Measurements from ENCODE around the gene IGFLR1. TPM values are rescaled to one million over a fixed set of nuclear protein-coding genes. Genes with fewer than 3 reads are reported as not detected.
A peak's percentile ranks its signal among the peaks of the same experiment; 100 is the strongest.

IGFLR1 gene
- polyA plus RNA-seq, 2 of the 4 experiments (the other 2 are of a cell fraction) = 6.4 to 14.4 TPM

DNA sequence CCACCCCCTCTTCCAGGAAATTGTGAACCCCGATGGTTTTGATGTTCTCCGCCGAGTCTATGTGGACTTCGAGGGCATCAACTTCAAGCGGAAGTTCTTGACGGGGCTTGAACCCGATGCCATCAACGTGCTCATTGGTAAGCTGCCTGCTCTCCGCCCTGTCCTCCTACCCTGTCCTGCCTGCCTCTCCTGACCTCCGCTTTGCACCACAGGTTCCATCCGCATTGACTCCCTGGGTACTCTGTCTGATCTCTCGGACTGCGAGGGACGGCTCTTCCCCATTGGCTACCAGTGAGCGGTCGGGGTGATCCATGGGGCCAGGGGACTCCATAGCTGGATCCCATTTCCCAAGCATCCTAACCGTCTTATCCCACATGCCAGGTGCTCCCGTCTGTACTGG is 11.9 kb downstream of the IGFLR1 start:
- FAIRE-seq = no peak
- CTCF ChIA-PET = interaction anchor here (0.7 to 1.6 kb wide), 7 partner anchors 9 to 182 kb away, joined by 3 to 7 read pairs (median 4); partner anchors contain the start of genes IGFLR1, PSENEN and U2AF1L4
- no peaks in the 10 kb centered on the region for H3K9me3 ChIP-seq
- H3K4me2 ChIP-seq = no peak overlapping the region
- TF ChIP-seq CBX2 (IDR thresholded peaks at IDR 0.05; ENCODE audit: borderline replicate concordance, low read depth) (no peak), POLR2AphosphoS2 (conservative IDR thresholded peaks at IDR 0.05; ENCODE audit: low read length) (no peak), ZSCAN20 (CRISPR knock-in tag; IDR thresholded peaks at IDR 0.05) (no peak), EP300 (IDR thresholded peaks at IDR 0.05) (no peak)
- H3K27ac ChIP-seq = no peak overlapping the region
- POLR2A ChIA-PET = interaction anchor here (1.7 to 2.1 kb wide), 2 partner anchors 10 to 15 kb away, joined by 4 to 10 read pairs; partner anchors contain the start of genes PSENEN and U2AF1L4
- H3K4me1 ChIP-seq = no peaks in the 10 kb centered on the region
- no peak for DNase-seq (ENCODE audit: low read depth in 1 of 2, low spot score in 1 of 2)
- no peak for ATAC-seq
- WGBS (ENCODE audit: missing lambda C conversion rate) = 93% methylated on average over 18 of the region's 18 CpGs
- no peak overlapping the region for H3K4me3 ChIP-seq

DNA sequence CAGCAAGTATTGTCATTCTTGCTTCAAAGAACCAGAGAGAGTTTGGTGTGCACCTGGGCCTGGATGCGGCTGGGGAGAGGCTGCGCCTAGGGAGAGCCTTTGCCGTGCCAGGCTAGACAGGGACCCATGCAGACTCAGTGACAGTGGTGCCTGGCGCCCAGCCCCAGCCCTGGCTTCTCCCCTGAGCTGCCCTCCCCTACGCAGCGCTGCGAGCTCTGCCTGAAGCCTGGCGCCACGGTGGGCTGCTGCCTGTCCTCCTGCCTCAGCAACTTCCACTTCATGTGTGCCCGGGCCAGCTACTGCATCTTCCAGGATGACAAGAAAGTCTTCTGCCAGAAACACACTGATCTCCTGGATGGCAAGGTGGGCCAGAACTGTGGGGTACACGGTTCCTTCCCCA is 12.5 kb downstream of the IGFLR1 start:
- ChIA-PET CTCF (interaction anchor here (0.9 to 1.6 kb wide), 5 partner anchors 8 to 182 kb away, joined by 3 to 7 read pairs (median 4); partner anchors contain the start of gene IGFLR1), POLR2A (interaction anchor here (1.7 kb wide), 1 partner anchor 15 kb away, joined by 4 read pairs; the partner anchor contains the start of genes PSENEN and U2AF1L4)
- ATAC-seq (no peak), FAIRE-seq (no peak), DNase-seq (ENCODE audit: low read depth in 1 of 2, low spot score in 1 of 2) (no peak)
- Histone ChIP-seq H3K27ac (no peak overlapping the region), H3K4me2 (no peak overlapping the region), H3K4me3 (no peak overlapping the region), H3K4me1 (no peaks in the 10 kb centered on the region), H3K9me3 (no peaks in the 10 kb centered on the region)
- 86% methylated on average over 11 of the region's 11 CpGs for WGBS (ENCODE audit: missing lambda C conversion rate)
- TF ChIP-seq TFCP2L1 (CRISPR knock-in tag; IDR thresholded peaks at IDR 0.05) = no peak
- no peak for TF ChIP-seq ZNF302 (CRISPR knock-in tag; IDR thresholded peaks at IDR 0.05)
- no peak for TF ChIP-seq CEBPB (IDR thresholded peaks at IDR 0.05)
- TF ChIP-seq NPAS2 (CRISPR knock-in tag; IDR thresholded peaks at IDR 0.05; ENCODE audit: borderline replicate concordance) = no peak
- no peak for TF ChIP-seq JUNB (IDR thresholded peaks at IDR 0.05)
- TF ChIP-seq TP53 (CRISPR knock-in tag; IDR thresholded peaks at IDR 0.05) = no peak
- TF ChIP-seq EHMT2 (IDR thresholded peaks at IDR 0.05; ENCODE audit: low read depth) = no peak
- TF ChIP-seq FOXS1 (CRISPR knock-in tag; IDR thresholded peaks at IDR 0.05) = no peak
- TF ChIP-seq, protein P1, sequence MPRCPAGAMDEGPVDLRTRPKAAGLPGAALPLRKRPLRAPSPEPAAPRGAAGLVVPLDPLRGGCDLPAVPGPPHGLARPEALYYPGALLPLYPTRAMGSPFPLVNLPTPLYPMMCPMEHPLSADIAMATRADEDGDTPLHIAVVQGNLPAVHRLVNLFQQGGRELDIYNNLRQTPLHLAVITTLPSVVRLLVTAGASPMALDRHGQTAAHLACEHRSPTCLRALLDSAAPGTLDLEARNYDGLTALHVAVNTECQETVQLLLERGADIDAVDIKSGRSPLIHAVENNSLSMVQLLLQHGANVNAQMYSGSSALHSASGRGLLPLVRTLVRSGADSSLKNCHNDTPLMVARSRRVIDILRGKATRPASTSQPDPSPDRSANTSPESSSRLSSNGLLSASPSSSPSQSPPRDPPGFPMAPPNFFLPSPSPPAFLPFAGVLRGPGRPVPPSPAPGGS (IDR thresholded peaks at IDR 0.05) = no peak
- TF ChIP-seq ZC3H11A (IDR thresholded peaks at IDR 0.05) = no peak
- no peak for TF ChIP-seq MAZ (IDR thresholded peaks at IDR 0.05; ENCODE audit: borderline replicate concordance, low read depth, low read length)
- TF ChIP-seq, protein P2, sequence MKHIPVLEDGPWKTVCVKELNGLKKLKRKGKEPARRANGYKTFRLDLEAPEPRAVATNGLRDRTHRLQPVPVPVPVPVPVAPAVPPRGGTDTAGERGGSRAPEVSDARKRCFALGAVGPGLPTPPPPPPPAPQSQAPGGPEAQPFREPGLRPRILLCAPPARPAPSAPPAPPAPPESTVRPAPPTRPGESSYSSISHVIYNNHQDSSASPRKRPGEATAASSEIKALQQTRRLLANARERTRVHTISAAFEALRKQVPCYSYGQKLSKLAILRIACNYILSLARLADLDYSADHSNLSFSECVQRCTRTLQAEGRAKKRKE (CRISPR knock-in tag; IDR thresholded peaks at IDR 0.05; ENCODE audit: low read depth) = no peak
- TF ChIP-seq CBX8 (IDR thresholded peaks at IDR 0.05) = no peak

DNA sequence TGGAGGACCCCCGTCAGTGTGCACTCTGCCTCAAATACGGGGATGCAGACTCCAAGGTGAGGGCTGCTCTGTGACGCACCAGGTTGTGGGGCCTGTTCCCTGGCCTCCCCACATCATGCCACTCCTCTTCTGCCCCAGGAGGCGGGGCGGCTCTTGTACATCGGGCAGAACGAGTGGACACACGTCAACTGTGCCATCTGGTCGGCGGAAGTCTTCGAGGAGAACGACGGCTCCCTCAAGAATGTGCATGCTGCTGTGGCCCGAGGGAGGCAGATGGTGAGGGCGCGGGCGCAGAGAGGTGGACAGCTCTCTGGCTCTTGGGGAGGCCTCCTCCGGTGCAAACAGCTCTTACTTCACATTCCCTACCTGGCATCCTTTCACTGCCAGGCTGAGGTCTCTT is 13.2 kb downstream of the IGFLR1 start:
- POLR2A ChIA-PET = interaction anchor here (1.2 to 1.9 kb wide), 2 partner anchors 10 to 11 kb away, joined by 4 to 6 read pairs; no protein-coding TSS in a partner anchor
- no peak for TF ChIP-seq KDM1A (IDR thresholded peaks at IDR 0.05; ENCODE audit: low read depth)
- TF ChIP-seq RNF2 (IDR thresholded peaks at IDR 0.05; ENCODE audit: borderline replicate concordance, low read depth) = no peak
- no peak for TF ChIP-seq EHMT2 (IDR thresholded peaks at IDR 0.05; ENCODE audit: low read depth)
- TF ChIP-seq POLR2A (IDR thresholded peaks at IDR 0.05; ENCODE audit: low read length) = 0 out of 2 replicates have a peak, but pooled peaks have one; percentile 10
- no peak for TF ChIP-seq RARB (CRISPR knock-in tag; IDR thresholded peaks at IDR 0.05)
- TF ChIP-seq JUNB (IDR thresholded peaks at IDR 0.05) = no peak
- TF ChIP-seq CBX2 (IDR thresholded peaks at IDR 0.05; ENCODE audit: borderline replicate concordance, low read depth) = no peak
- TF ChIP-seq NPAS2 (CRISPR knock-in tag; IDR thresholded peaks at IDR 0.05; ENCODE audit: borderline replicate concordance) = no peak
- ATAC-seq = no peak
- Histone ChIP-seq H3K4me2 (no peak overlapping the region), H3K4me3 (no peak overlapping the region), H3K9me3 (no peaks in the 10 kb centered on the region), H3K27ac (no peak overlapping the region), H3K4me1 (no peaks in the 10 kb centered on the region)
- WGBS (ENCODE audit: missing lambda C conversion rate) = 94% methylated on average over 18 of the region's 18 CpGs
- FAIRE-seq = no peak
- no peak for DNase-seq (ENCODE audit: low read depth in 1 of 2, low spot score in 1 of 2)
- CTCF ChIA-PET = interaction anchor here (1.1 to 3.2 kb wide), 5 partner anchors 8 to 203 kb away, joined by 3 to 32 read pairs (median 5); no protein-coding TSS in a partner anchor
